ENCODE results near the gene FTCD. TPM values are rescaled to one million over a fixed set of nuclear protein-coding genes. Genes with fewer than 3 reads are reported as not detected.

FTCD gene
- total and polyA plus RNA-seq, 10 of the 15 experiments (the other 5 are each of a cell fraction or from before 2014, with no cell fraction given), result 0.27 to 0.28 TPM; not detected in 8

DNA sequence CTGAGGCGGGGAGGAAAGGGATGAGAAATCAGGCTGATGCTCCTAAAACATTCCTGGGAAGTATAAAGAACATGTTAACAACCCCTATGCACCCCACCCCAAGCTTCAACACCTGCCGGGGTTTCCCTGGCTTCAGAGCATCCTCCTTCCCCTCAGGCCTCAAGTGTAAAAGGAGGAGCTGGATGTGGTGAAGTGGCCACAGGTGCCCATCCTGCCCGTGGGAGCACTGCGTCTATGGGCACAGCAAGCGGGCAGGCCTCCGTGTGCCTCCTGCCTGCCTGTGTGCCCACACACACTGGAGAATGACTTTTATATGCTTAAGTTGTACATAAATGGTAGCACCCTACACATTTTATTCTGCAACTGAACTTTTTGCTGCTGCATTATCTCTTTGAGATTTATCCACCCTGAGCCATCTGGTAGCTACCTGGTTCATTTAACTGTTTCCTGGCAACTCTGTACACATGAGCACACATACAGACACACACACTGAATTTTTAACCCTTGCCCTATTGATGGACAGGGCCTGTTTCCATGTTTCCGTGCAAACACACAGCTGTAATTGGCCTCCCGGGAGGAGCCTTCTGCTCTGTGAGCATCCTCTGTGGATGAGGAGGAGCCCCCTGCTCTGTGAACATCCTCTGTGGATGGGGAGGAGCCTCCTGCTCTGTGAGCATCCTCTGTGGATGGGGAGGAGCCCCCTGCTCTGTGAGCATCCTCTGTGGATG lies 13.4 kb upstream of the FTCD start (continued):
- TF ChIP-seq MYC (IDR thresholded peaks at IDR 0.05; ENCODE audit: insufficient read depth, insufficient read length, insufficient replicate concordance, low read length, severe bottlenecking) (no peak), POLR2AphosphoS5 (IDR thresholded peaks at IDR 0.05; ENCODE audit: low read length) (no peak), JUNB (IDR thresholded peaks at IDR 0.05) (no peak), CBX3 (IDR thresholded peaks at IDR 0.05; ENCODE audit: borderline replicate concordance, low read depth) (no peak)

GRCh38 chr21:46168238-46168637 lies 12.9 kb upstream of the FTCD start:
- Histone ChIP-seq H3K36me3 (ENCODE audit: control insufficient read depth in 2 of 2, insufficient read depth in 2 of 2, low read length in 1 of 2) (no peaks in the 10 kb centered on the region), H3K9me3 (replicated peaks; ENCODE audit: control insufficient read depth, insufficient read depth, low read length) (no peaks in the 10 kb centered on the region; the same call in 2 of the 3 replicates), H2AFZ (ENCODE audit: control insufficient read depth, low read depth, low read length) (no peak overlapping the region), H3K27me3 (replicated peaks in 1 of 2; ENCODE audit: control insufficient read depth in 2 of 2, insufficient read depth in 2 of 2, low read length in 1 of 2) (no peaks in the 10 kb centered on the region), H4K20me1 (ENCODE audit: control insufficient read depth, insufficient read depth) (no peaks in the 10 kb centered on the region), H3K79me2 (ENCODE audit: control insufficient read depth, insufficient read depth, low read length) (no peaks in the 10 kb centered on the region), H3K4me3 (no peak overlapping the region), H3K4me2 (ENCODE audit: control insufficient read depth, insufficient read depth) (no peak overlapping the region), H3K27ac (ENCODE audit: control insufficient read depth, insufficient read depth) (no peak overlapping the region), H3K9ac (ENCODE audit: control insufficient read depth, insufficient read depth, low read length) (no peak overlapping the region), H3K4me1 (ENCODE audit: control insufficient read depth, insufficient read depth, low read length) (no peaks in the 10 kb centered on the region; the same call in 1 of the 2 replicates)
- DNase-seq (ENCODE audit: low read depth, low spot score) (no peak), FAIRE-seq (no peak), ATAC-seq (no peak)
- in situ Hi-C loops (cut with MboI), result no loop called here
- POLR2A ChIA-PET, result no interaction called here
- RAD21 ChIA-PET (ENCODE audit: unreplicated experiment), result no interaction called here
- 79% methylated on average over 14 of the region's 14 CpGs for WGBS (ENCODE audit: insufficient coverage, insufficient replicate concordance, low lambda C conversion rate, missing lambda C conversion rate)
- no TSS peak for BruUV-seq (replicated peaks)
- SMC1A ChIA-PET (ENCODE audit: uncharacterized antibody, unreplicated experiment), result no interaction called here
- intact Hi-C loops (cut with micrococcal nuclease; ENCODE audit: unreplicated experiment), result no loop called here
- CTCF ChIA-PET, result no interaction called here
- TF ChIP-seq ZNF384 (IDR thresholded peaks at IDR 0.05; ENCODE audit: borderline replicate concordance, low read depth, low read length) (no peak), SIN3A (IDR thresholded peaks at IDR 0.05; ENCODE audit: low read depth, low read length) (no peak), ZSCAN29 (IDR thresholded peaks at IDR 0.05) (no peak), MYB (IDR thresholded peaks at IDR 0.05; ENCODE audit: borderline replicate concordance, low read depth, low read length) (no peak), SIX5 (IDR thresholded peaks at IDR 0.05; ENCODE audit: low read depth, low read length, severe bottlenecking) (no peak), SUPT20H (IDR thresholded peaks at IDR 0.05; ENCODE audit: borderline replicate concordance, control insufficient read depth, low read depth, low read length) (no peak), RBBP5 (conservative IDR thresholded peaks at IDR 0.05) (no peak), POLR2A (IDR thresholded peaks at IDR 0.05; ENCODE audit: low read depth, low read length) (no peak), BCLAF1 (IDR thresholded peaks at IDR 0.05) (no peak), NKRF (conservative IDR thresholded peaks at IDR 0.05) (no peak)
- TF ChIP-seq, protein P1, sequence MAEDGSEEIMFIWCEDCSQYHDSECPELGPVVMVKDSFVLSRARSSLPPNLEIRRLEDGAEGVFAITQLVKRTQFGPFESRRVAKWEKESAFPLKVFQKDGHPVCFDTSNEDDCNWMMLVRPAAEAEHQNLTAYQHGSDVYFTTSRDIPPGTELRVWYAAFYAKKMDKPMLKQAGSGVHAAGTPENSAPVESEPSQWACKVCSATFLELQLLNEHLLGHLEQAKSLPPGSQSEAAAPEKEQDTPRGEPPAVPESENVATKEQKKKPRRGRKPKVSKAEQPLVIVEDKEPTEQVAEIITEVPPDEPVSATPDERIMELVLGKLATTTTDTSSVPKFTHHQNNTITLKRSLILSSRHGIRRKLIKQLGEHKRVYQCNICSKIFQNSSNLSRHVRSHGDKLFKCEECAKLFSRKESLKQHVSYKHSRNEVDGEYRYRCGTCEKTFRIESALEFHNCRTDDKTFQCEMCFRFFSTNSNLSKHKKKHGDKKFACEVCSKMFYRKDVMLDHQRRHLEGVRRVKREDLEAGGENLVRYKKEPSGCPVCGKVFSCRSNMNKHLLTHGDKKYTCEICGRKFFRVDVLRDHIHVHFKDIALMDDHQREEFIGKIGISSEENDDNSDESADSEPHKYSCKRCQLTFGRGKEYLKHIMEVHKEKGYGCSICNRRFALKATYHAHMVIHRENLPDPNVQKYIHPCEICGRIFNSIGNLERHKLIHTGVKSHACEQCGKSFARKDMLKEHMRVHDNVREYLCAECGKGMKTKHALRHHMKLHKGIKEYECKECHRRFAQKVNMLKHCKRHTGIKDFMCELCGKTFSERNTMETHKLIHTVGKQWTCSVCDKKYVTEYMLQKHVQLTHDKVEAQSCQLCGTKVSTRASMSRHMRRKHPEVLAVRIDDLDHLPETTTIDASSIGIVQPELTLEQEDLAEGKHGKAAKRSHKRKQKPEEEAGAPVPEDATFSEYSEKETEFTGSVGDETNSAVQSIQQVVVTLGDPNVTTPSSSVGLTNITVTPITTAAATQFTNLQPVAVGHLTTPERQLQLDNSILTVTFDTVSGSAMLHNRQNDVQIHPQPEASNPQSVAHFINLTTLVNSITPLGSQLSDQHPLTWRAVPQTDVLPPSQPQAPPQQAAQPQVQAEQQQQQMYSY (CRISPR knock-in tag; IDR thresholded peaks at IDR 0.05), result no peak

Measured in GM12878 (cell line).